GM23338 (cell line): ENCODE data around the gene GNG7.

ENCODE experiments used
- CREB1 ChIP-seq: fragments of 250-450 bp; sonication (Bioruptor Pico); IDR thresholded peaks from 2 replicates; pipeline ENCODE4 v1.5.0; 2020; ENCODE audit warnings: low read depth, mild to moderate bottlenecking, moderate library complexity
- EZH2 ChIP-seq: fragments of 200-600 bp; sonication (generic); IDR thresholded peaks from one replicate; pipeline ENCODE4 v1.8.0; 2017; ENCODE audit warnings: antibody characterized with exemption, mild to moderate bottlenecking, low read depth; ENCODE audit not compliant: unreplicated experiment
- JUNB ChIP-seq: IDR thresholded peaks from one replicate; pipeline ENCODE4 v1.6.1; 2016; ENCODE audit warnings: antibody characterized with exemption; ENCODE audit not compliant: unreplicated experiment
- POLR2AphosphoS5 ChIP-seq: IDR thresholded peaks from 2 replicates; pipeline ENCODE4 v1.6.1; 2016; ENCODE audit warnings: antibody characterized with exemption, low read depth
- TF ChIP-seq, protein P1 (sequence below), 2 experiments: fragments of 200-600 bp in 1 of 2; sonication (generic) in 1 of 2; conservative IDR thresholded peaks; 2 replicates each; pipeline versions ENCODE4 v1.5.1 to v1.6.1; 2016 to 2017; ENCODE audit warnings: antibody characterized with exemption in 2 of 2, low read depth in 2 of 2, mild to moderate bottlenecking in 2 of 2, moderate library complexity in 1 of 2
- TF ChIP-seq, protein P2 (sequence below): IDR thresholded peaks from one replicate; pipeline ENCODE4 v1.6.1; 2018; ENCODE audit warnings: antibody characterized with exemption; ENCODE audit not compliant: unreplicated experiment

DNA sequence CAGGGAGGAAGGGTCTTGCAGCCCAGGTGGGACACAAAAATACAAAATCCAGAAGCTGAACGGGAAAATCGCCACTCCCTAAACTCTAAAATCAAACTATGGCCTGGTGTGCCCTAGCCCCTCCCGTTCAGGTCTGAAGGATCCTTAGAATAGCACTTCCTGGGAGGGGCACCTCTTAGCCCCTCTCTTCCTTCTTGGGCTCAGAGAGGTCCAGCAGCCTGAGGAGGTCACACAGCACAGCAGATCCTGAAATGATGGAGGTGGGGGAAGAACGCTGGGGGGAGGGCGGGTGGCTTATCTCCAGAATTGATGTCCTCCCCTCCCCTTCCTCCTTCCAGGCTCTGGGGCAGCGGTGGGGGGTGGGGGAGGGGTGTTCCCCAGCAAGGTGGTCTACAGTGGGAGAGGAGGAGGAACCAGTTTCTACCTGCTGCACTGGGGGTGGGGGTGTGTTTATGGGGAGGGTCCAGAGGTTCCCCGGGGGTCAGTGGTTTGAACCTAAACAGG lies 16.8 kb upstream of the GNG7 start:
- TF ChIP-seq, protein P1, sequence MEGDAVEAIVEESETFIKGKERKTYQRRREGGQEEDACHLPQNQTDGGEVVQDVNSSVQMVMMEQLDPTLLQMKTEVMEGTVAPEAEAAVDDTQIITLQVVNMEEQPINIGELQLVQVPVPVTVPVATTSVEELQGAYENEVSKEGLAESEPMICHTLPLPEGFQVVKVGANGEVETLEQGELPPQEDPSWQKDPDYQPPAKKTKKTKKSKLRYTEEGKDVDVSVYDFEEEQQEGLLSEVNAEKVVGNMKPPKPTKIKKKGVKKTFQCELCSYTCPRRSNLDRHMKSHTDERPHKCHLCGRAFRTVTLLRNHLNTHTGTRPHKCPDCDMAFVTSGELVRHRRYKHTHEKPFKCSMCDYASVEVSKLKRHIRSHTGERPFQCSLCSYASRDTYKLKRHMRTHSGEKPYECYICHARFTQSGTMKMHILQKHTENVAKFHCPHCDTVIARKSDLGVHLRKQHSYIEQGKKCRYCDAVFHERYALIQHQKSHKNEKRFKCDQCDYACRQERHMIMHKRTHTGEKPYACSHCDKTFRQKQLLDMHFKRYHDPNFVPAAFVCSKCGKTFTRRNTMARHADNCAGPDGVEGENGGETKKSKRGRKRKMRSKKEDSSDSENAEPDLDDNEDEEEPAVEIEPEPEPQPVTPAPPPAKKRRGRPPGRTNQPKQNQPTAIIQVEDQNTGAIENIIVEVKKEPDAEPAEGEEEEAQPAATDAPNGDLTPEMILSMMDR (conservative IDR thresholded peaks at IDR 0.05; ENCODE audit: low read depth in 2 of 2) = no peak
- TF ChIP-seq JUNB = no peak
- TF ChIP-seq EZH2 = no peak
- no peak for TF ChIP-seq CREB1 (CRISPR knock-in tag)
- TF ChIP-seq, protein P2, sequence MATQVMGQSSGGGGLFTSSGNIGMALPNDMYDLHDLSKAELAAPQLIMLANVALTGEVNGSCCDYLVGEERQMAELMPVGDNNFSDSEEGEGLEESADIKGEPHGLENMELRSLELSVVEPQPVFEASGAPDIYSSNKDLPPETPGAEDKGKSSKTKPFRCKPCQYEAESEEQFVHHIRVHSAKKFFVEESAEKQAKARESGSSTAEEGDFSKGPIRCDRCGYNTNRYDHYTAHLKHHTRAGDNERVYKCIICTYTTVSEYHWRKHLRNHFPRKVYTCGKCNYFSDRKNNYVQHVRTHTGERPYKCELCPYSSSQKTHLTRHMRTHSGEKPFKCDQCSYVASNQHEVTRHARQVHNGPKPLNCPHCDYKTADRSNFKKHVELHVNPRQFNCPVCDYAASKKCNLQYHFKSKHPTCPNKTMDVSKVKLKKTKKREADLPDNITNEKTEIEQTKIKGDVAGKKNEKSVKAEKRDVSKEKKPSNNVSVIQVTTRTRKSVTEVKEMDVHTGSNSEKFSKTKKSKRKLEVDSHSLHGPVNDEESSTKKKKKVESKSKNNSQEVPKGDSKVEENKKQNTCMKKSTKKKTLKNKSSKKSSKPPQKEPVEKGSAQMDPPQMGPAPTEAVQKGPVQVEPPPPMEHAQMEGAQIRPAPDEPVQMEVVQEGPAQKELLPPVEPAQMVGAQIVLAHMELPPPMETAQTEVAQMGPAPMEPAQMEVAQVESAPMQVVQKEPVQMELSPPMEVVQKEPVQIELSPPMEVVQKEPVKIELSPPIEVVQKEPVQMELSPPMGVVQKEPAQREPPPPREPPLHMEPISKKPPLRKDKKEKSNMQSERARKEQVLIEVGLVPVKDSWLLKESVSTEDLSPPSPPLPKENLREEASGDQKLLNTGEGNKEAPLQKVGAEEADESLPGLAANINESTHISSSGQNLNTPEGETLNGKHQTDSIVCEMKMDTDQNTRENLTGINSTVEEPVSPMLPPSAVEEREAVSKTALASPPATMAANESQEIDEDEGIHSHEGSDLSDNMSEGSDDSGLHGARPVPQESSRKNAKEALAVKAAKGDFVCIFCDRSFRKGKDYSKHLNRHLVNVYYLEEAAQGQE = no peak
- TF ChIP-seq POLR2AphosphoS5 = no peak
